ENCODE measurements around the gene MAD1L1. TPM values are rescaled to one million over a fixed set of nuclear protein-coding genes. Genes with fewer than 3 reads are reported as not detected.

The MAD1L1 gene
- total RNA-seq, 4 donors from 2014 or later, result 8.0 to 52.7 (median 26.7) TPM

- DNase-seq, result no peak
- WGBS, 2 donors (ENCODE audit: low coverage in 1 of 2), result 82% methylated on average over 7 of the region's 7 CpGs; no CpG with 5 or more reads in 1 of the 2 donors
- H3K36me3 ChIP-seq, result no peaks in the 10 kb centered on the region
- H3K4me1 ChIP-seq, result peaks cover 0 to 13% (median 6%) of the 10 kb centered on the region in 4 donors
- H3K27ac ChIP-seq, result no peak overlapping the region
- H3K4me3 ChIP-seq, result no peak overlapping the region
- intact Hi-C loops (cut with DNase I; ENCODE audit: low total_unique reads), result no loop called here
- no peaks in the 10 kb centered on the region for H3K27me3 ChIP-seq
- TF ChIP-seq POLR2A (IDR thresholded peaks at IDR 0.05) (no peak), EP300 (IDR thresholded peaks at IDR 0.05; ENCODE audit: low read depth) (no peak), POLR2AphosphoS5 (IDR thresholded peaks at IDR 0.05) (no peak), CTCF (IDR thresholded peaks at IDR 0.05) (no peak)
- in situ Hi-C loops (cut with MboI; ENCODE audit: low pct_ligation_motif_present in 1 of 4, low pct_unique_long_range_greater_than_20kb in 1 of 4, low sequenced_read_pairs in 3 of 4), result no loop called here
- H3K9me3 ChIP-seq, result no peaks in the 10 kb centered on the region
These were observed 182.3 kb downstream of the MAD1L1 start for GRCh38 chr7:2050511-2050866.

GRCh38 chr7:2049782-2050510 is 182.8 kb downstream of the MAD1L1 start:
- 88% methylated on average over 34 of the region's 37 CpGs; no CpG with 5 or more reads in 1 of the 2 donors for WGBS, 2 donors (ENCODE audit: low coverage in 1 of 2)
- Histone ChIP-seq H3K36me3 (no peaks in the 10 kb centered on the region), H3K4me3 (no peak overlapping the region), H3K27ac (no peak overlapping the region), H3K9me3 (no peaks in the 10 kb centered on the region), H3K4me1 (peaks cover 0 to 13% (median 6%) of the 10 kb centered on the region in 4 donors), H3K27me3 (no peaks in the 10 kb centered on the region)
- intact Hi-C loops (cut with DNase I; ENCODE audit: low total_unique reads) (no loop called here), in situ Hi-C loops (cut with MboI; ENCODE audit: low pct_ligation_motif_present in 1 of 4, low pct_unique_long_range_greater_than_20kb in 1 of 4, low sequenced_read_pairs in 3 of 4) (no loop called here)
- TF ChIP-seq CTCF (IDR thresholded peaks at IDR 0.05), result no peak
- no peak for TF ChIP-seq EP300 (IDR thresholded peaks at IDR 0.05; ENCODE audit: low read depth)
- no peak for TF ChIP-seq POLR2A (IDR thresholded peaks at IDR 0.05)
- no peak for TF ChIP-seq POLR2AphosphoS5 (IDR thresholded peaks at IDR 0.05)
- no peak for DNase-seq

GRCh38 chr7:2049111-2049781 is 183.5 kb downstream of the MAD1L1 start:
- Histone ChIP-seq H3K27ac (no peak overlapping the region), H3K9me3 (no peaks in the 10 kb centered on the region), H3K4me1 (peaks cover 0 to 13% (median 6%) of the 10 kb centered on the region in 4 donors), H3K27me3 (no peaks in the 10 kb centered on the region), H3K36me3 (no peaks in the 10 kb centered on the region), H3K4me3 (no peak overlapping the region)
- in situ Hi-C loops (cut with MboI; ENCODE audit: low pct_ligation_motif_present in 1 of 4, low pct_unique_long_range_greater_than_20kb in 1 of 4, low sequenced_read_pairs in 3 of 4), result no loop called here
- intact Hi-C loops (cut with DNase I; ENCODE audit: low total_unique reads), result no loop called here
- WGBS, 2 donors (ENCODE audit: low coverage in 1 of 2), result 92 to 96% methylated on average over 4 to 15 of the region's 15 CpGs
- DNase-seq, result no peak
- TF ChIP-seq POLR2AphosphoS5 (IDR thresholded peaks at IDR 0.05) (no peak), EP300 (IDR thresholded peaks at IDR 0.05; ENCODE audit: low read depth) (no peak), POLR2A (IDR thresholded peaks at IDR 0.05) (no peak), CTCF (IDR thresholded peaks at IDR 0.05) (no peak)

GRCh38 chr7:2048531-2048930 is 184.2 kb downstream of the MAD1L1 start:
- in situ Hi-C loops (cut with MboI; ENCODE audit: low pct_ligation_motif_present in 1 of 4, low pct_unique_long_range_greater_than_20kb in 1 of 4, low sequenced_read_pairs in 3 of 4), result no loop called here
- DNase-seq, result no peak
- WGBS, 2 donors (ENCODE audit: low coverage in 1 of 2), result 84 to 91% methylated on average over 5 to 11 of the region's 11 CpGs

More at GRCh38 chr7:2048531-2048930, 184.2 kb downstream of the MAD1L1 start:
- Histone ChIP-seq H3K27ac (no peak overlapping the region), H3K27me3 (no peaks in the 10 kb centered on the region), H3K4me3 (no peak overlapping the region), H3K4me1 (peaks cover 0 to 13% (median 6%) of the 10 kb centered on the region in 4 donors), H3K36me3 (no peaks in the 10 kb centered on the region), H3K9me3 (no peaks in the 10 kb centered on the region)
- intact Hi-C loops (cut with DNase I; ENCODE audit: low total_unique reads), result no loop called here
- TF ChIP-seq EP300 (IDR thresholded peaks at IDR 0.05; ENCODE audit: low read depth) (no peak), POLR2A (IDR thresholded peaks at IDR 0.05) (no peak), CTCF (IDR thresholded peaks at IDR 0.05) (no peak), POLR2AphosphoS5 (IDR thresholded peaks at IDR 0.05) (no peak)
